LNCaP clone FGC (cell line): ENCODE results near the gene TMEM243.

Experiments used
- DNase-seq: peaks from one replicate; pipeline ENCODE4 v3.0.0-alpha.2; 2011; ENCODE audit warnings: low read depth
- H3K4me3 ChIP-seq: 2 replicates; pipeline ENCODE4 v1.5.1; 2011; ENCODE audit warnings: mild to moderate bottlenecking, low read depth, low read length, control low read depth
- TF ChIP-seq, protein P1 (sequence below): IDR thresholded peaks from 2 replicates; pipeline ENCODE4 v1.5.1; 2012; ENCODE audit warnings: mild to moderate bottlenecking; ENCODE audit not compliant: control insufficient read depth, insufficient read depth; ENCODE audit errors: extremely low read depth

Gene TMEM243

DNA sequence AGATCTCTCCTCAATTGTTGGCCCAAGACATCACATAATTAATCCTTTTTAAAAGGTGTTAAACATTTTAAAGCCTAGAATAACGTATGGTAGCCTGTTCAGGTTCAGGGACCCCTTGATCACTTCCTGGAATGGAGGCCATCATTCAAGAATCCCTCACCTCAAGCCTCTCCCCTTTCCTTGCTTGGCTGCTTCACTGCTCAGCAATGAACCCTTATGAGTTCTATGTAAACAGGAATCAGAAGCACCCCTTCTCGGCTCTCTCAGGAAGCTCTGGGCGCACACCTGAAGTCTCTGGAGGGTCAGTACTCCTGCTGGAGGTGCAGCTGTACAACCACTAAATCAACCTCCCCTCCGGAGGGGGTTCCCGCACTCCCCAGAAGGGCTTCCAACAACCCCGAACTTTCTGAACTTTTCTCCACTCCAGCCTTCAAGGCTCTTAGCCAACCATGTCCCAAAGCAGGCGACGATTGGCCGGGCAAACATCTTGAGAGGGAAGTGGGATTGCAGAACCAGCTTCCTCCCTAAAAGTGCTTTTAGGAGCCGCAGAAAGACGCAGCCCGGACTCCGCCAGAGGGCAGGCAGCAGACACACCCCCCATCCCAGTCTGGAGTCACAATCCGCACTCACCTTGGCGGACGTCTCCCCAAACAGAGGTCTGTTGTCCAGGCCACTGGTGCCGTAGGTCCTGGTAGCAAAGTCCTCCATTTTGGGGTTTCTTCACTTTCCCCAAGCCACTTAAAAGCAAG, 562 bp downstream of the TMEM243 start:
- DNase-seq: no peak
- TF ChIP-seq, protein P1, sequence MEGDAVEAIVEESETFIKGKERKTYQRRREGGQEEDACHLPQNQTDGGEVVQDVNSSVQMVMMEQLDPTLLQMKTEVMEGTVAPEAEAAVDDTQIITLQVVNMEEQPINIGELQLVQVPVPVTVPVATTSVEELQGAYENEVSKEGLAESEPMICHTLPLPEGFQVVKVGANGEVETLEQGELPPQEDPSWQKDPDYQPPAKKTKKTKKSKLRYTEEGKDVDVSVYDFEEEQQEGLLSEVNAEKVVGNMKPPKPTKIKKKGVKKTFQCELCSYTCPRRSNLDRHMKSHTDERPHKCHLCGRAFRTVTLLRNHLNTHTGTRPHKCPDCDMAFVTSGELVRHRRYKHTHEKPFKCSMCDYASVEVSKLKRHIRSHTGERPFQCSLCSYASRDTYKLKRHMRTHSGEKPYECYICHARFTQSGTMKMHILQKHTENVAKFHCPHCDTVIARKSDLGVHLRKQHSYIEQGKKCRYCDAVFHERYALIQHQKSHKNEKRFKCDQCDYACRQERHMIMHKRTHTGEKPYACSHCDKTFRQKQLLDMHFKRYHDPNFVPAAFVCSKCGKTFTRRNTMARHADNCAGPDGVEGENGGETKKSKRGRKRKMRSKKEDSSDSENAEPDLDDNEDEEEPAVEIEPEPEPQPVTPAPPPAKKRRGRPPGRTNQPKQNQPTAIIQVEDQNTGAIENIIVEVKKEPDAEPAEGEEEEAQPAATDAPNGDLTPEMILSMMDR: no peak
- H3K4me3 ChIP-seq: peak overlapping the region; percentile 84

GRCh38 chr7:87217983-87218653, 1.4 kb downstream of the TMEM243 start:
- no peak overlapping the region for H3K4me3 ChIP-seq
- TF ChIP-seq, protein P1: no peak
- no peak for DNase-seq

GRCh38 chr7:87216701-87217508, 2.6 kb downstream of the TMEM243 start:
- DNase-seq: no peak
- TF ChIP-seq, protein P1: no peak
- H3K4me3 ChIP-seq: no peak overlapping the region

- no peak for DNase-seq
- no peak overlapping the region for H3K4me3 ChIP-seq
- TF ChIP-seq, protein P1: no peak
Observed at GRCh38 chr7:87215046-87215445, 4.5 kb downstream of the TMEM243 start.

DNA sequence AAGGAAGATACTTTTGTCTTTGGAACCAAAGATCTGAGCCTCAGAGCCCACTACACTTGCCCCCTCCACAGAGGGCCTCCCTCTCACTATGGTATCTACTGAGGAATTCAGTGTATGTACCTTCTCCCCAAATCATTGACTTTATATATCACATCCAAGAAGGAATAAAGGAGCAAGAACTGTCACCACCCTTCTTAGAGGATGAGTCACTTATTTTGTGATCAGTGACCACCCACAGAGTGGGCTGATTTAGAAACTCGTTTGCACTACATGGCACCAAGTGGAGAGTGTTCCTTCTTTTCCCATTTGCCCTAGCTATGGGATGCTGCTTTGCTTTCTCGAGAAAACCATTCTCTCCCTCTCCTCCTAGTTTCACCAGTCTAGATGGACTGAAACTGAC, 5.7 kb downstream of the TMEM243 start:
- TF ChIP-seq, protein P1: no peak
- H3K4me3 ChIP-seq: no peak overlapping the region
- no peak for DNase-seq

DNA sequence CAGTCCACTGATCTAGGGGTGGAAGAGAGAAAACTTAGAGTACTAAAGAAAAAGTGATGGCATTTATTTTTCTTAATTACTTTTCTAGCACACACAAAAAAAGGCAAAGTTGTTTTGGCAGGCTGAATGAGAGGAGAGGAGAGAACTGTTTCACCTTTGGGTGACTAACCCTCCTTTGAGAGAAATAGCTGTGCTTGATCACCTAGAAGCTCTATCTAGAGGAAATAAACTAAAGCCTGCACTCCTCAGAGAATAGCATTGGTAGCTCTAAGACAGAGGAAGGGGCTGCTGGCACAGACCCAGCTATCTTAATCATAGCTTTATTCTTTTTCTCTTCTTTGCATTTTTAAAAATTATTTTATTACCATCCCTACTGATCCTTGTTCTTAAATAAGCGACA, 6.3 kb downstream of the TMEM243 start:
- TF ChIP-seq, protein P1: no peak
- no peak for DNase-seq
- H3K4me3 ChIP-seq: no peak overlapping the region
